ENCODE data around the gene GRM2.

Gene GRM2

GRCh38 chr3:51698209-51698608 is 8.7 kb upstream of the GRM2 start:
- Histone ChIP-seq H3K36me3 (no peaks in the 10 kb centered on the region), H3K27me3 (no peaks in the 10 kb centered on the region), H3K9me3 (no peaks in the 10 kb centered on the region), H3K4me1 (no peaks in the 10 kb centered on the region), H3K4me3 (ENCODE audit: low read depth, low read length) (no peak overlapping the region)
- DNase-seq: no peak
- TF ChIP-seq CTCF (IDR thresholded peaks at IDR 0.05; ENCODE audit: low read depth, low read length): no peak

- Histone ChIP-seq H3K9me3 (no peaks in the 10 kb centered on the region), H3K4me1 (no peaks in the 10 kb centered on the region), H3K36me3 (no peaks in the 10 kb centered on the region), H3K27me3 (no peaks in the 10 kb centered on the region), H3K4me3 (ENCODE audit: low read depth, low read length) (no peak overlapping the region)
- DNase-seq: no peak
- no peak for TF ChIP-seq CTCF (IDR thresholded peaks at IDR 0.05; ENCODE audit: low read depth, low read length)
These were observed 6.5 kb upstream of the GRM2 start for GRCh38 chr3:51700403-51700802.

- H3K4me3 ChIP-seq (ENCODE audit: low read depth, low read length): no peak overlapping the region
- TF ChIP-seq CTCF (IDR thresholded peaks at IDR 0.05; ENCODE audit: low read depth, low read length): no peak
- H3K4me1 ChIP-seq: no peaks in the 10 kb centered on the region
- no peaks in the 10 kb centered on the region for H3K9me3 ChIP-seq
- H3K36me3 ChIP-seq: no peaks in the 10 kb centered on the region
- no peak for DNase-seq
- H3K27me3 ChIP-seq: peaks cover 1% of the 10 kb centered on the region
These were observed 4.7 kb upstream of the GRM2 start for GRCh38 chr3:51702156-51702555.

GRCh38 chr3:51703068-51703760 is 3.7 kb upstream of the GRM2 start:
- no peaks in the 10 kb centered on the region for H3K36me3 ChIP-seq
- H3K4me1 ChIP-seq: no peaks in the 10 kb centered on the region
- peaks cover 8% of the 10 kb centered on the region for H3K27me3 ChIP-seq
- no peak overlapping the region for H3K4me3 ChIP-seq (ENCODE audit: low read depth, low read length)
- no peak for DNase-seq
- H3K9me3 ChIP-seq: no peaks in the 10 kb centered on the region
- TF ChIP-seq CTCF (IDR thresholded peaks at IDR 0.05; ENCODE audit: low read depth, low read length): no peak

- Histone ChIP-seq H3K27me3 (peaks cover 8% of the 10 kb centered on the region), H3K9me3 (no peaks in the 10 kb centered on the region), H3K4me3 (ENCODE audit: low read depth, low read length) (no peak overlapping the region), H3K4me1 (no peaks in the 10 kb centered on the region), H3K36me3 (no peaks in the 10 kb centered on the region)
- no peak for TF ChIP-seq CTCF (IDR thresholded peaks at IDR 0.05; ENCODE audit: low read depth, low read length)
- DNase-seq: no peak
These were observed 2.9 kb upstream of the GRM2 start for GRCh38 chr3:51703761-51704510.

- Histone ChIP-seq H3K9me3 (no peaks in the 10 kb centered on the region), H3K4me1 (no peaks in the 10 kb centered on the region), H3K4me3 (ENCODE audit: low read depth, low read length) (no peak overlapping the region), H3K27me3 (peaks cover 8% of the 10 kb centered on the region), H3K36me3 (no peaks in the 10 kb centered on the region)
- TF ChIP-seq CTCF (IDR thresholded peaks at IDR 0.05; ENCODE audit: low read depth, low read length): no peak
- DNase-seq: no peak
These were observed 2.3 kb upstream of the GRM2 start for GRCh38 chr3:51704511-51704950.

Data from BE2C (cell line).